IMR-90 (cell line): ENCODE measurements around the gene CARD19.

Experiments
- CEBPB ChIP-seq: IDR thresholded peaks from 2 replicates; pipeline ENCODE4 v1.6.1; 2012; ENCODE audit warnings: low read depth, low read length, improper control_type of control experiment
- CHD1 ChIP-seq: IDR thresholded peaks from 2 replicates; pipeline ENCODE4 v1.6.1; 2012; ENCODE audit warnings: low read depth, low read length, improper control_type of control experiment
- FOS ChIP-seq: fragments of 150-350 bp; IDR thresholded peaks from 2 replicates; pipeline ENCODE4 v1.6.1; 2016; ENCODE audit warnings: low read depth, low read length
- MAFK ChIP-seq: IDR thresholded peaks from 2 replicates; pipeline ENCODE4 v1.6.1; 2012; ENCODE audit warnings: low read depth, low read length, improper control_type of control experiment
- NFE2L2 ChIP-seq: fragments of 150-350 bp; IDR thresholded peaks from 2 replicates; pipeline ENCODE4 v1.6.1; 2016; ENCODE audit warnings: low read depth, mild to moderate bottlenecking, low read length
- POLR2A ChIP-seq: IDR thresholded peaks from 2 replicates; pipeline ENCODE4 v1.6.1; 2012; ENCODE audit warnings: mild to moderate bottlenecking, low read depth, low read length
- RAD21 ChIP-seq: IDR thresholded peaks from 2 replicates; pipeline ENCODE4 v1.6.1; 2012; ENCODE audit warnings: low read length, improper control_type of control experiment
- RCOR1 ChIP-seq: IDR thresholded peaks from 2 replicates; pipeline ENCODE4 v1.6.1; 2012; ENCODE audit warnings: mild to moderate bottlenecking, low read length, improper control_type of control experiment; ENCODE audit not compliant: insufficient replicate concordance
- RFX5 ChIP-seq: IDR thresholded peaks from 2 replicates; pipeline ENCODE4 v1.8.0; 2012; ENCODE audit warnings: low read depth, mild to moderate bottlenecking, low read length, moderate library complexity
- SMC3 ChIP-seq: fragments of 150-350 bp; IDR thresholded peaks from 2 replicates; pipeline ENCODE4 v1.6.1; 2016; ENCODE audit warnings: low read depth, mild to moderate bottlenecking, antibody characterized with exemption, low read length, moderate library complexity
- USF2 ChIP-seq: fragments of 150-350 bp; IDR thresholded peaks from 2 replicates; pipeline ENCODE4 v1.6.1; 2017; ENCODE audit warnings: mild to moderate bottlenecking, antibody characterized with exemption, low read length, low read depth
- TF ChIP-seq, protein P1 (sequence below): conservative IDR thresholded peaks from 2 replicates; pipeline ENCODE4 v1.5.1; 2012; ENCODE audit warnings: mild to moderate bottlenecking, low read depth, low read length, improper control_type of control experiment
- TF ChIP-seq, protein P2 (sequence below): fragments of 150-350 bp; IDR thresholded peaks from 2 replicates; pipeline ENCODE4 v1.6.1; 2016; ENCODE audit warnings: low read depth, mild to moderate bottlenecking, low read length, moderate library complexity, borderline replicate concordance

DNA sequence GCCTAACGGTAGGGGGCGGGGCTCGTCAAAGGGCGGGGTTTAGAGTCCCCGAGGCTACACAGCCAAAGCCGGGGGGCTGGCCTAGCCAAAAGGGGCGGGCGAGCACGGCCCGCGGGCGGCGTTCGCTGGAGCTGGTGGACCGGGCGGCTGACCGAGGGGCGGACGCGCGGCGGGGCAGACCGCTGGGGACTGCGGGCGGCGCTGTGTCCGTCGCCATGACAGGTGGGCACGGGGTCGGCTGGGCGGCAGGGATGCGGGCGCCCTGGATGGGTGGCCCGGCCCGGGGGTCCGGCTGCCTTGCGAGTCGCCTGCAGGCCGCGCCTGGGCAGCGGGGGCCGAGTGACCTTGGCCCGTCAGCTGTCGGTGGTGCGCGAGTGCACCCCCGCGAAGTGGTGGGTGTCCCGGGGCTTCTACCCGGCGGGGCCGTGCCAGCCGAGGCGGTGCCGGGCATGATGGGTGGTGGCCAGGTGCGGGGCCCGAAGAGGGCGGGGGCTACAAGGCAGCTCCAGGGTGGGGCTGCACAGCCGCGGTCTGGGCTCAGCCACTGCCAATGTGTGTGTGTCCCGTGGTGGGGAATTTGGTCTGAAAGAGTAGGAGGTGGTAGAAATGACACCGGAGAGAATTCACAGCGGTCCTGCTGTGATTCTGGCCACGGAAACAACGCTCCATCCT, at the start of gene CARD19:
- TF ChIP-seq, protein P1, sequence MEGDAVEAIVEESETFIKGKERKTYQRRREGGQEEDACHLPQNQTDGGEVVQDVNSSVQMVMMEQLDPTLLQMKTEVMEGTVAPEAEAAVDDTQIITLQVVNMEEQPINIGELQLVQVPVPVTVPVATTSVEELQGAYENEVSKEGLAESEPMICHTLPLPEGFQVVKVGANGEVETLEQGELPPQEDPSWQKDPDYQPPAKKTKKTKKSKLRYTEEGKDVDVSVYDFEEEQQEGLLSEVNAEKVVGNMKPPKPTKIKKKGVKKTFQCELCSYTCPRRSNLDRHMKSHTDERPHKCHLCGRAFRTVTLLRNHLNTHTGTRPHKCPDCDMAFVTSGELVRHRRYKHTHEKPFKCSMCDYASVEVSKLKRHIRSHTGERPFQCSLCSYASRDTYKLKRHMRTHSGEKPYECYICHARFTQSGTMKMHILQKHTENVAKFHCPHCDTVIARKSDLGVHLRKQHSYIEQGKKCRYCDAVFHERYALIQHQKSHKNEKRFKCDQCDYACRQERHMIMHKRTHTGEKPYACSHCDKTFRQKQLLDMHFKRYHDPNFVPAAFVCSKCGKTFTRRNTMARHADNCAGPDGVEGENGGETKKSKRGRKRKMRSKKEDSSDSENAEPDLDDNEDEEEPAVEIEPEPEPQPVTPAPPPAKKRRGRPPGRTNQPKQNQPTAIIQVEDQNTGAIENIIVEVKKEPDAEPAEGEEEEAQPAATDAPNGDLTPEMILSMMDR = no peak
- no peak for TF ChIP-seq USF2
- peak; percentile 77 for TF ChIP-seq POLR2A
- no peak for TF ChIP-seq MAFK
- no peak for TF ChIP-seq NFE2L2
- no peak for TF ChIP-seq SMC3
- no peak for TF ChIP-seq RAD21
- no peak for TF ChIP-seq FOS
- no peak for TF ChIP-seq CEBPB
- no peak for TF ChIP-seq CHD1
- TF ChIP-seq RCOR1 = no peak
- TF ChIP-seq, protein P2, sequence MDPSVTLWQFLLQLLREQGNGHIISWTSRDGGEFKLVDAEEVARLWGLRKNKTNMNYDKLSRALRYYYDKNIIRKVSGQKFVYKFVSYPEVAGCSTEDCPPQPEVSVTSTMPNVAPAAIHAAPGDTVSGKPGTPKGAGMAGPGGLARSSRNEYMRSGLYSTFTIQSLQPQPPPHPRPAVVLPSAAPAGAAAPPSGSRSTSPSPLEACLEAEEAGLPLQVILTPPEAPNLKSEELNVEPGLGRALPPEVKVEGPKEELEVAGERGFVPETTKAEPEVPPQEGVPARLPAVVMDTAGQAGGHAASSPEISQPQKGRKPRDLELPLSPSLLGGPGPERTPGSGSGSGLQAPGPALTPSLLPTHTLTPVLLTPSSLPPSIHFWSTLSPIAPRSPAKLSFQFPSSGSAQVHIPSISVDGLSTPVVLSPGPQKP = no peak
- TF ChIP-seq RFX5 = no peak
